Measurements from ENCODE around the gene FADS1. TPM values are rescaled to one million over a fixed set of nuclear protein-coding genes. Genes with fewer than 3 reads are reported as not detected.

Gene FADS1
- total RNA-seq, 4 donors from 2014 or later = 15.8 to 115 (median 29.4) TPM

DNA sequence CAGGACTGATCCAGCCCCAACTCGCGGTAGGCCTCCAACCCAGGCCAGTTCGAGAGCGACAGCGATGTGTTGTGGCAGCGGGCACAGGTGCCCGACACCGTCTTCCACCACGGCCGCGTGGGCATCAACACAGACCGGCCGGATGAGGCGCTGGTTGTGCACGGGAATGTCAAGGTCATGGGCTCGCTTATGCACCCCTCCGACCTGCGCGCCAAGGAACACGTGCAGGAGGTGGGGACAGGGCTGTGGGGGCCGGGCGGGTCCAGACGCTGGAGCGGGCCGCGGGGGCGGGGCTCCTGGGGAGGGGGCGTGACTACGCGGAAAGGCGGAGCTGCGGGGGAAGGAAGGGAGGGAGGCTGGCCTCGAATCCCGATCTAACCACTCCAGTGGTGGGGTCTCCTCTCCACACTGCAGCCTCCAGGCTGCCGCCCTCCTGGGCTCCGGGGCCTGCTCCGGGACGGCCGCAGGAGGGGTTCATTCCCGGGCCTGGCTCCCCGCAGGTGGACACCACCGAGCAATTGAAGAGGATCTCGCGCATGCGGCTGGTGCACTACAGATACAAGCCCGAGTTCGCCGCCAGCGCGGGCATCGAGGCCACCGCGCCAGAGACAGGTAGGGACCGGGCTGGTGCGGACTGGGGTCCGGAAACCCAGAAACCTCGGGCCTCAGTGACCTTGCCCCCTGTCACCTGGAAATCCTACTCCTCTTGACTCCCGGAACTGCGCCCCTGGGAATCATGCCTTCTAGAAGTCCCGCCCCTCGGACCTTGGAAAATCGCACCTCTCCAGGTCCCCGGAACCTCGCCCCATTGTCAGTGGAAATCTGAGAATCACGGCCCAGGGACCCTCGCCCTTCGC lies 39.3 kb downstream of the FADS1 start:
- TF ChIP-seq CTCF (IDR thresholded peaks at IDR 0.05; ENCODE audit: low read depth) = no peak

GRCh38 chr11:61776561-61777075 lies 40.2 kb downstream of the FADS1 start:
- no peak for TF ChIP-seq CTCF (IDR thresholded peaks at IDR 0.05; ENCODE audit: low read depth)

GRCh38 chr11:61775606-61776554 lies 40.9 kb downstream of the FADS1 start:
- TF ChIP-seq CTCF (IDR thresholded peaks at IDR 0.05; ENCODE audit: low read depth) = no peak

DNA sequence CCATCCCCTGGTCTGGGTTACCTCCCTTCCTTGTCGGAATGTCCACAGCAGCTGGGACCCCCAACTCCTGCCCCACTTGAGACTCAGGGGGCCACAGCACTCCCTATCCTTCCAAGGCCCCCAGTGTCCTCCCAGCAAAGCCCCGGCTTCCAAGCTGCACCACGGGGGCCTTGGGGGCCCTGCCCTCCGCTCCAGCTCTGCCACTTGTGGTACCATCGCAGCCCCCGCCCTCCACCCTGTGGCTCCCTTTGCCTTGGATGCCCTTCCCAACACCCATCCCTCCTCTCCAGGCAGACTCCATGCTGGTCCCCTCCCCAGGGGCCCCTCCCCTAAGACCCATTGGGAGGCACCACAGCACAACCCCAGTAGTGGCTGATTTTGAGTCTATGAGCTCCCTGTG lies 41.7 kb downstream of the FADS1 start:
- TF ChIP-seq CTCF (IDR thresholded peaks at IDR 0.05; ENCODE audit: low read depth) = no peak

DNA sequence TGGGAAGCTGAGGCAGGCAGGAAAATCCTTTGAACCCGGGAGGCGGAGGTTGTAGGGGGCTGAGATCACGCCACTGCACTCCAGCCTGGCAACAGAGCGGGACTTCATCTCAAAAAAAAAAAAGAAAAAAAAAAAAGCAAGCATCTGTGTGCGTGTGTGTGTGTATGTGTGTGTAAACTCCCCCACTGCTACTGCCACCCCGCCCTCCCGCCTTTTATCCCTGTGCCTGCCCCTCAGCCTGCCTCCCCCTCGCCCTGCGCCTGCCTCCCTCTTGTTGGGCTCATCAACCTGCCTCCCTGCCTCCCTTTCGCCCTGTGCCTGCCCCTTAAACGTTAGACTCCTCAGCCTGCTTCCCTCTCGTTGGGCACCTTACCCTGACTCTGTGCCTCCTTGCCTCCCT lies 42.4 kb downstream of the FADS1 start:
- no peak for TF ChIP-seq CTCF (IDR thresholded peaks at IDR 0.05; ENCODE audit: low read depth)

GRCh38 chr11:61773809-61774208 lies 43.0 kb downstream of the FADS1 start:
- no peak for TF ChIP-seq CTCF (IDR thresholded peaks at IDR 0.05; ENCODE audit: low read depth)

- TF ChIP-seq CTCF (IDR thresholded peaks at IDR 0.05; ENCODE audit: low read depth) = no peak
Observed at GRCh38 chr11:61773356-61773755, 43.4 kb downstream of the FADS1 start.

Data from subcutaneous adipose tissue (tissue), 4 donors.